Hair follicular keratinocyte (primary cell): ENCODE data around the gene DMAC1. TPM values are rescaled to one million over a fixed set of nuclear protein-coding genes. Genes with fewer than 3 reads are reported as not detected.

Source experiments
- total RNA-seq: library from RNA; depleted of rRNA; stranded (reverse); fragments of >200 nt; gene quantifications from 2 replicates; pipeline ENCODE4 v1.2.3, GENCODE V29; 2015

DMAC1 gene, protein sequence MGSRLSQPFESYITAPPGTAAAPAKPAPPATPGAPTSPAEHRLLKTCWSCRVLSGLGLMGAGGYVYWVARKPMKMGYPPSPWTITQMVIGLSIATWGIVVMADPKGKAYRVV
- 11.9 and 15.4 TPM in 2 replicates for total RNA-seq

DNA sequence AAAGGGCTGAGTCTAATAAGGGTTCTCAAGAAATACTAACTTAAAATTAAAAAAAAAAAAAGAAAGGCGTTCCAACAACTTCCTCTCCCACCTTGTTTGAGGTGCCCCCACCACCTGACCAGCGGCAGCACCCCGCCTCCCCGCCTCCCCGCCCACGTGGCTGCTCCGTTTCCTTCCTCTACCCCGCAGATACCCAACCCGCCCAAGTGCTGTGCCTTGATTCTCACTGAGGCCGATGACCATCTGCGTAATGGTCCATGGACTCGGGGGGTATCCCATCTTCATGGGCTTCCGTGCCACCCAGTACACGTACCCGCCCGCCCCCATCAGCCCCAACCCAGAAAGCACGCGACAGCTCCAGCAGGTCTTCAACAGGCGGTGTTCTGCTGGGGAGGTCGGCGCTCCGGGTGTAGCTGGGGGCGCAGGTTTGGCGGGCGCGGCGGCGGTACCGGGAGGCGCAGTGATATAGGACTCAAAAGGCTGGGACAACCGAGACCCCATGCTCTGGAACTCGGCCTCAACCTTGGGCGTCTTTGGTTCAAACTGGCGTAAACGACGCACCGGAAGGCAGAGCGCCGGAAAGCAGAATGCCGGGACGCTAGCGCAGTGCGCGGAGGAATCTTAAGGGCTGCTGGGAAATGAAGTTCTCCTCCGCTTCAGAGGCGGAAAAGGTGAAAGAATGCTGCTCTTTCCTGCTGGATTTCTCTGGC lies at the start of gene DMAC1:
TSS of gene DMAC1 (minus strand) at position 545 of the 710 bp plus-strand sequence. CDS start at position 501, 44 bp downstream.

